GM21786 (cell line): ENCODE data around the gene MTERF2.

Experiments
- ATAC-seq: cut with Tn5 transposase; IDR thresholded peaks from one replicate; pipeline ENCODE4 v1.9.1; 2021; ENCODE audit not compliant: unreplicated experiment

The MTERF2 gene

GRCh38 chr12:106994579-106995220, 7.8 kb upstream of the MTERF2 start:
- ATAC-seq: no peak

GRCh38 chr12:106987846-106988245, 900 bp upstream of the MTERF2 start:
- no peak for ATAC-seq

- ATAC-seq: no peak
These were observed 811 bp downstream of the MTERF2 start for GRCh38 chr12:106986135-106986534.

GRCh38 chr12:106985479-106985878, 1.5 kb downstream of the MTERF2 start:
- no peak for ATAC-seq

GRCh38 chr12:106984588-106985137, 2.3 kb downstream of the MTERF2 start:
- ATAC-seq: no peak

- no peak for ATAC-seq
These were observed 4.7 kb downstream of the MTERF2 start for GRCh38 chr12:106982229-106982628.

- no peak for ATAC-seq
These were observed 5.2 kb downstream of the MTERF2 start for GRCh38 chr12:106981788-106982187.

GRCh38 chr12:106980944-106981343, 6.0 kb downstream of the MTERF2 start:
- no peak for ATAC-seq

- ATAC-seq: no peak
These were observed 8.7 kb downstream of the MTERF2 start for GRCh38 chr12:106978035-106978800.

- ATAC-seq: no peak
These were observed 10.3 kb downstream of the MTERF2 start for GRCh38 chr12:106976668-106977067.

GRCh38 chr12:106975993-106976658, 10.8 kb downstream of the MTERF2 start:
- ATAC-seq: no peak

- ATAC-seq: no peak
These were observed 11.8 kb downstream of the MTERF2 start for GRCh38 chr12:106975098-106975497.

GRCh38 chr12:106974511-106974910, 12.4 kb downstream of the MTERF2 start:
- peak; percentile 93 for ATAC-seq

GRCh38 chr12:106973545-106973944, 13.4 kb downstream of the MTERF2 start:
- no peak for ATAC-seq

- ATAC-seq: no peak
These were observed 15.9 kb downstream of the MTERF2 start for GRCh38 chr12:106971065-106971464.

- no peak for ATAC-seq
These were observed 22.4 kb downstream of the MTERF2 start for GRCh38 chr12:106964526-106964925.

- no peak for ATAC-seq
These were observed 24.7 kb downstream of the MTERF2 start for GRCh38 chr12:106962286-106962685.

- no peak for ATAC-seq
These were observed 26.5 kb downstream of the MTERF2 start for GRCh38 chr12:106960443-106960842.

GRCh38 chr12:106957583-106957982, 29.4 kb downstream of the MTERF2 start:
- ATAC-seq: no peak

- peak; percentile 33 for ATAC-seq
These were observed 30.8 kb downstream of the MTERF2 start for GRCh38 chr12:106956048-106956578.

GRCh38 chr12:106955377-106956047, 31.4 kb downstream of the MTERF2 start, which contains the start of gene TMEM263:
TMEM263 (plus strand) TSS chr12:106955907; CDS start chr12:106967117, 11,210 bp downstream.
- peak; percentile 69 for ATAC-seq
